Measurements from ENCODE around the gene MICOS13.
A peak's percentile ranks its signal among the peaks of the same experiment; 100 is the strongest.

MICOS13 gene

DNA sequence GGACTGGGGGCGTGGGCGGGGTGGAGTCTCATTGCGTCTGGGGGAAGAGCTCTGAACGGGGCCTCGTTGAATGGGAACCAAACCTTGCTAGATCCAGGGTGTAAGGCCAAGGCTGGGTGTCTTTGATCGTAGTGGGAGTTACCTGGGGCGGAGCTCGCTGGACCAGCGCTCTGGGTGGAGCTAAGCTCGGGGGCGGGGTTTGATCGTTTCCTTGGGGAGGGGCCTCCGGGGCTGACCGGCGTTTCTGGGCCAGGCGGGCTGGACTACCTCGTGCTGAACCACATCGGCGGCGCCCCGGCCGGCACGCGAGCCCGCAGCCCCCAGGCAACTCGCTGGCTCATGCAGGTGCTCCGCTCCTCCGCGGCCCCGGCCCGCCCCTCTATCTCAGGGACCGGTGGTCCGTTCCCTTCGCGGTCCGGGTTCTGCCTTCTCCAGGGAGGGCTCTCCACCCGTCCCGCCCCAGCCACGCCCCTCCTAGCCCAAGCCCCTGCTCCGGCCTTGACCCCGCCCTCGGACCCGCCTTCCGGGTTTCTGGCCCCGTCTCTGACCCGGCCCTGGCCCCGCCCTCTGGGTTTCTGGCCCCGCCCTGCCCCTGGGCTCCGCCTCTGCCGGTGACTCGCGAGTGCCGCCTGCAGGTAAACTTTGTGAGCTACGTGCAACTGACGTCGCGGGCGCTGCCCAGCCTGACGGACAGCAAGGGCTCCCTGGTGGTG, 6.5 kb upstream of the MICOS13 start:
- Histone ChIP-seq H3K9me3 (no peaks in the 10 kb centered on the region), H3K27me3 (ENCODE audit: low read depth) (no peaks in the 10 kb centered on the region), H3K4me1 (peaks cover 7% of the 10 kb centered on the region), H3K4me3 (peak overlapping the region; percentile 54), H3K36me3 (replicated peaks) (peaks cover 16% of the 10 kb centered on the region)
- in situ Hi-C loops (cut with MboI; ENCODE audit: low sequenced_read_pairs), result no loop called here
- DNase-seq (ENCODE audit: low spot score in 2 of 2), result peak; percentile 87 to 100

GRCh38 chr19:5686326-5686646, 6.0 kb upstream of the MICOS13 start:
- H3K36me3 ChIP-seq (replicated peaks), result peaks cover 11% of the 10 kb centered on the region
- DNase-seq (ENCODE audit: low spot score in 2 of 2), result no peak
- H3K4me3 ChIP-seq, result peak overlapping the region; percentile 54
- in situ Hi-C loops (cut with MboI; ENCODE audit: low sequenced_read_pairs), result no loop called here
- H3K27me3 ChIP-seq (ENCODE audit: low read depth), result no peaks in the 10 kb centered on the region
- no peaks in the 10 kb centered on the region for H3K9me3 ChIP-seq
- H3K4me1 ChIP-seq, result peaks cover 7% of the 10 kb centered on the region

GRCh38 chr19:5684694-5685430, 4.5 kb upstream of the MICOS13 start:
- H3K9me3 ChIP-seq, result no peaks in the 10 kb centered on the region
- no peaks in the 10 kb centered on the region for H3K27me3 ChIP-seq (ENCODE audit: low read depth)
- no peak overlapping the region for H3K4me3 ChIP-seq
- peaks cover 9% of the 10 kb centered on the region for H3K4me1 ChIP-seq
- H3K36me3 ChIP-seq (replicated peaks), result no peaks in the 10 kb centered on the region; the same call in 1 of the 2 replicates
- no peak for DNase-seq (ENCODE audit: low spot score in 2 of 2)
- in situ Hi-C loops (cut with MboI; ENCODE audit: low sequenced_read_pairs), result no loop called here

GRCh38 chr19:5683177-5683886, 3.0 kb upstream of the MICOS13 start:
- Histone ChIP-seq H3K36me3 (replicated peaks) (peaks cover under 1% of the 10 kb centered on the region; the same call in 1 of the 2 replicates), H3K9me3 (no peaks in the 10 kb centered on the region), H3K4me3 (no peak overlapping the region), H3K27me3 (ENCODE audit: low read depth) (no peaks in the 10 kb centered on the region), H3K4me1 (peaks cover 13% of the 10 kb centered on the region)
- DNase-seq (ENCODE audit: low spot score in 2 of 2), result no peak
- in situ Hi-C loops (cut with MboI; ENCODE audit: low sequenced_read_pairs), result no loop called here

- Histone ChIP-seq H3K4me3 (no peak overlapping the region), H3K4me1 (peaks cover 10% of the 10 kb centered on the region), H3K36me3 (replicated peaks) (peaks cover 3% of the 10 kb centered on the region; the same call in 1 of the 2 replicates), H3K9me3 (no peaks in the 10 kb centered on the region), H3K27me3 (ENCODE audit: low read depth) (no peaks in the 10 kb centered on the region)
- DNase-seq (ENCODE audit: low spot score in 2 of 2), result no peak
- in situ Hi-C loops (cut with MboI; ENCODE audit: low sequenced_read_pairs), result no loop called here
These were observed 1.8 kb upstream of the MICOS13 start for GRCh38 chr19:5682107-5682482.

GRCh38 chr19:5681391-5682106, 1.2 kb upstream of the MICOS13 start:
- Histone ChIP-seq H3K4me3 (peak overlapping the region; percentile 99), H3K4me1 (peaks cover 10% of the 10 kb centered on the region), H3K9me3 (no peaks in the 10 kb centered on the region), H3K27me3 (ENCODE audit: low read depth) (no peaks in the 10 kb centered on the region), H3K36me3 (replicated peaks) (peaks cover 3% of the 10 kb centered on the region; the same call in 1 of the 2 replicates)
- no peak for DNase-seq (ENCODE audit: low spot score in 2 of 2)
- in situ Hi-C loops (cut with MboI; ENCODE audit: low sequenced_read_pairs), result no loop called here

- H3K4me3 ChIP-seq, result peak overlapping the region; percentile 99
- H3K9me3 ChIP-seq, result no peaks in the 10 kb centered on the region
- no peak for DNase-seq (ENCODE audit: low spot score in 2 of 2)
- no peaks in the 10 kb centered on the region for H3K27me3 ChIP-seq (ENCODE audit: low read depth)
- peaks cover 3% of the 10 kb centered on the region; the same call in 1 of the 2 replicates for H3K36me3 ChIP-seq (replicated peaks)
- in situ Hi-C loops (cut with MboI; ENCODE audit: low sequenced_read_pairs), result no loop called here
- peaks cover 7% of the 10 kb centered on the region for H3K4me1 ChIP-seq
These were observed 256 bp downstream of the MICOS13 start for GRCh38 chr19:5680084-5680436.

DNA sequence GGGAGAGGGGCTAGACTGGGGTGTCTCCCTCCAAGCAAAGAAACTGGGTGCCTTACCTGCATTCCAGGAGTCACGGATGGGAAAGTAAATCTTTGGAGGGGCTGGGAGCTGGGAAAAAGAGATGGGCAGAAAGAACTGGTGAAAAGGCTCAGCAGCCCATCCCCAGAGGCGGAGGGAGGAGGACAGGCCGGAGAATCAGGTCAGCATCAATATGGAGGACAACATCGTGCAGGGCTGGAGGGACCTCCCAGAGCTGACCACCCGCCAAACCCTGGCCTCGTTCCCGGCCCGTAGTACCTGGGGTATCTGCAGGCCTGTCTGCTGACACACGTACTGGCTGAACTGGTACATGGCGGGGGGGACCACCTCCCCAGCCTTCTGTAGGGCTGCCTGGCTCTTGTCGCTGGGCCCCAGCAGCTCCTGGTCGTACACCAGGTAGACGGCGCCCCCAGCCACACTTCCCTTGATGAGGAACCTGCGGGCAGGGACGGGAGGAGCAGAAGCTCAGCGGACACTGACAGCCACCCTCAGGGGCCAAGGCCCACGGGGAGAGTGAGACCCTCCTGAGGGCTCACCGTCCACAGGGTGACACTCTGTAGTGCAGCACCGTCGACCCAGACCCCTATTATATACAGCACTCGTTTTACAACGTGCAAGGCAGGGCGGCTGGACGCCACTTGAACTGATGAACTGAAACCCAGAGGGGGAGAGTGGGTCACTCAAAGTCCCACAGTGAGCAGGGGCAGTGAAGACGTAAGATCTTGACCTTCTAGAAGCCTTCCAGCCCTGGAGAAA, 830 bp downstream of the MICOS13 start:
- peaks cover 3% of the 10 kb centered on the region; the same call in 1 of the 2 replicates for H3K36me3 ChIP-seq (replicated peaks)
- peaks cover 7% of the 10 kb centered on the region for H3K4me1 ChIP-seq
- no peaks in the 10 kb centered on the region for H3K9me3 ChIP-seq
- H3K4me3 ChIP-seq, result peak overlapping the region; percentile 99
- no peak for DNase-seq (ENCODE audit: low spot score in 2 of 2)
- no peaks in the 10 kb centered on the region for H3K27me3 ChIP-seq (ENCODE audit: low read depth)
- in situ Hi-C loops (cut with MboI; ENCODE audit: low sequenced_read_pairs), result no loop called here

GRCh38 chr19:5678071-5678718, 2.1 kb downstream of the MICOS13 start:
- Histone ChIP-seq H3K4me1 (peaks cover 7% of the 10 kb centered on the region), H3K4me3 (no peak overlapping the region), H3K36me3 (replicated peaks) (peaks cover 3% of the 10 kb centered on the region; the same call in 1 of the 2 replicates), H3K27me3 (ENCODE audit: low read depth) (no peaks in the 10 kb centered on the region), H3K9me3 (no peaks in the 10 kb centered on the region)
- no peak for DNase-seq (ENCODE audit: low spot score in 2 of 2)
- in situ Hi-C loops (cut with MboI; ENCODE audit: low sequenced_read_pairs), result no loop called here

- Histone ChIP-seq H3K9me3 (no peaks in the 10 kb centered on the region), H3K36me3 (replicated peaks) (peaks cover 3% of the 10 kb centered on the region; the same call in 1 of the 2 replicates), H3K4me3 (no peak overlapping the region), H3K27me3 (ENCODE audit: low read depth) (no peaks in the 10 kb centered on the region), H3K4me1 (peaks cover 7% of the 10 kb centered on the region)
- in situ Hi-C loops (cut with MboI; ENCODE audit: low sequenced_read_pairs), result no loop called here
- no peak for DNase-seq (ENCODE audit: low spot score in 2 of 2)
These were observed 2.7 kb downstream of the MICOS13 start for GRCh38 chr19:5677580-5677979.

- Histone ChIP-seq H3K27me3 (ENCODE audit: low read depth) (no peaks in the 10 kb centered on the region), H3K36me3 (replicated peaks) (peaks cover 4% of the 10 kb centered on the region; the same call in 1 of the 2 replicates), H3K9me3 (no peaks in the 10 kb centered on the region), H3K4me1 (peaks cover 7% of the 10 kb centered on the region), H3K4me3 (no peak overlapping the region)
- DNase-seq (ENCODE audit: low spot score in 2 of 2), result no peak
- in situ Hi-C loops (cut with MboI; ENCODE audit: low sequenced_read_pairs), result no loop called here
These were observed 3.2 kb downstream of the MICOS13 start for GRCh38 chr19:5677136-5677535.

DNA sequence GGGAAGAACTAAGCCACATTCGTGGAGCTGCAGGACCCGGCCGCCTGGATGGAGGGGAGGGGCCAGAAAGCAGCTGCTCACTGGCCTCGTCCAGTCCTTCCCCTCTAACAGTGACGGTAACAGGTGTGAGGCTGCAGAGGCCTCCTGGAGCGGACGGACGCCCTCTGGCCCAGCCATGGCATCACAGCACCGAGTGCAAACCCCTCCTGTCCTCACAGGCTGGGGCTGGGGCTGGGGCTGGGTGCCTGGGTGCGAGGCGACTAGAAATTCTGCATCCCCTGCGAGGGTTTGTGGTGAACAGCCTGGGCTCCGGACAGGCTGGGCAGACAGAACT, 3.6 kb downstream of the MICOS13 start:
- Histone ChIP-seq H3K4me3 (no peak overlapping the region), H3K36me3 (replicated peaks) (peaks cover 7% of the 10 kb centered on the region; the same call in 1 of the 2 replicates), H3K4me1 (peaks cover 7% of the 10 kb centered on the region), H3K27me3 (ENCODE audit: low read depth) (no peaks in the 10 kb centered on the region), H3K9me3 (no peaks in the 10 kb centered on the region)
- DNase-seq (ENCODE audit: low spot score in 2 of 2), result no peak
- in situ Hi-C loops (cut with MboI; ENCODE audit: low sequenced_read_pairs), result no loop called here

Data from HAP-1 (cell line).